ENCODE results near the gene TMOD1. TPM values are rescaled to one million over a fixed set of nuclear protein-coding genes. Genes with fewer than 3 reads are reported as not detected.

The TMOD1 gene
- total and polyA plus RNA-seq, 2 of the 8 experiments (the other 6 are each of a cell fraction or from before 2014, with no cell fraction given) = 0.17 to 0.88 TPM

DNA sequence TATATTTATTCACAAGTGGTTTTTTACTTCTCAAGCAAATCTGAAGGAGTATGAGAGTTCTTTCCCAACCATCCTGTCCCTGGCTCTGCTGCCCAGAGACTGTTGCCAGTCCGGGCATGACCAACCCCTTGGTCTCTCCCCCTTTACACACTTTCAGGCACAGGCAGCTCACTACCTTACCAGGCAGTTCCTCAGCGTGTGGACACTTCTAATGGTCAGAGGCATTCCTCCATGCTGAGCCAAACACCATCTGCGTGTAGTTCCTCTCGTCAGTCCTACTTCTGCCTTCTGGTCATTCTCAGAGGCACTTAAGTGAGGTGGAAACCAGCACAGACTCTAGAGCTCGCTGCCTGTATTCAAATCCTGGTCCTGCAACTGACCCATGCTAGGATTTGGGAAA is 75.6 kb downstream of the TMOD1 start:
- Histone ChIP-seq H3K36me3 (ENCODE audit: control insufficient read depth in 2 of 4, insufficient read depth in 4 of 4, low read length in 3 of 4) (no peaks in the 10 kb centered on the region), H3K4me3 (ENCODE audit: extremely low read depth in 1 of 4, insufficient read depth in 2 of 4, low read depth in 3 of 4, low read length in 4 of 4) (no peak overlapping the region), H2BK12ac (ENCODE audit: low read depth, low read length) (no peak overlapping the region), H2AFZ (ENCODE audit: low read length) (no peak overlapping the region), H4K91ac (replicated peaks; ENCODE audit: insufficient read length, low read length) (no peak overlapping the region), H3K23ac (ENCODE audit: insufficient read length) (peak overlapping the region; percentile 92), H2BK120ac (replicated peaks; ENCODE audit: low read depth, low read length) (no peak overlapping the region), H4K5ac (ENCODE audit: insufficient read length, low read depth, low read length) (no peak overlapping the region), H3K27me3 (replicated peaks in 1 of 4; ENCODE audit: control insufficient read depth in 3 of 4, extremely low read depth in 1 of 4, insufficient read depth in 3 of 4, low read length in 3 of 4) (no peaks in the 10 kb centered on the region), H3K27ac (ENCODE audit: low read depth, low read length) (no peak overlapping the region), H2BK5ac (ENCODE audit: low read depth, low read length) (no peak overlapping the region), H2AK5ac (ENCODE audit: low read depth, low read length) (no peak overlapping the region), H2BK20ac (ENCODE audit: low read length) (no peak overlapping the region), H4K20me1 (replicated peaks in 1 of 2; ENCODE audit: control insufficient read depth in 1 of 2, insufficient read depth in 2 of 2, low read length in 2 of 2) (no peaks in the 10 kb centered on the region), H3K14ac (ENCODE audit: insufficient read length) (no peak overlapping the region), H3K4me1 (replicated peaks in 1 of 4; ENCODE audit: control insufficient read depth in 3 of 4, insufficient read depth in 4 of 4, low read length in 3 of 4) (no peaks in the 10 kb centered on the region), H3K4me2 (ENCODE audit: insufficient read depth in 1 of 2, low read depth in 2 of 2, low read length in 2 of 2) (no peak overlapping the region), H3K18ac (ENCODE audit: extremely low read depth, low read length) (no peak overlapping the region), H3K79me1 (ENCODE audit: low read depth, low read length) (no peaks in the 10 kb centered on the region), H3K4ac (replicated peaks; ENCODE audit: insufficient read length, low read depth, low read length) (no peak overlapping the region), H3K9me3 (ENCODE audit: insufficient read depth in 2 of 2, low read depth in 1 of 2, low read length in 1 of 2) (no peaks in the 10 kb centered on the region; a peak in 1 of 4 replicates), H3K79me2 (ENCODE audit: control insufficient read depth in 1 of 2, insufficient read depth in 2 of 2, low read length in 2 of 2) (no peaks in the 10 kb centered on the region), H3K56ac (replicated peaks; ENCODE audit: insufficient read length, low read depth, low read length) (no peak overlapping the region), H3K23me2 (ENCODE audit: low read depth, low read length) (no peaks in the 10 kb centered on the region), H4K8ac (ENCODE audit: extremely low read depth, insufficient read depth, low read length) (no peak overlapping the region), H3K9ac (replicated peaks in 1 of 4; ENCODE audit: extremely low read depth in 1 of 4, low read depth in 3 of 4, low read length in 3 of 4) (no peak overlapping the region), H2BK15ac (ENCODE audit: low read length) (no peak overlapping the region)
- no peak for DNase-seq (ENCODE audit: low read depth in 1 of 2, low spot score in 2 of 2)
- FAIRE-seq = no peak
- ChIA-PET CTCF (ENCODE audit: partially characterized antibody) (interaction anchor here (0.6 to 3.5 kb wide), 3 partner anchors 22 to 227 kb away, joined by 3 to 21 read pairs (median 4); no protein-coding TSS in a partner anchor), POLR2A (ENCODE audit: partially characterized antibody) (no interaction called here)
- WGBS, 2 experiments (ENCODE audit: extremely low coverage in 1 of 2, insufficient coverage in 1 of 2, insufficient read length in 1 of 2, insufficient replicate concordance in 2 of 2, low coverage in 1 of 2, low lambda C conversion rate in 2 of 2, missing lambda C conversion rate in 1 of 2) = 88% methylated on average over 5 of the region's 5 CpGs; no CpG with 5 or more reads in 1 of the 2 experiments
- TF ChIP-seq HDAC2 (IDR thresholded peaks at IDR 0.05; ENCODE audit: borderline replicate concordance in 1 of 2, low read depth in 2 of 2, low read length in 2 of 2) (no peak), EP300 (IDR thresholded peaks at IDR 0.05; ENCODE audit: borderline replicate concordance in 1 of 2, low read depth in 2 of 2, low read length in 2 of 2) (no peak), CEBPB (IDR thresholded peaks at IDR 0.05; ENCODE audit: low read depth, low read length) (no peak), SP1 (IDR thresholded peaks at IDR 0.05; ENCODE audit: low read depth, low read length) (no peak), FOSL1 (IDR thresholded peaks at IDR 0.05; ENCODE audit: insufficient read depth, low read depth, low read length) (no peak), BACH1 (IDR thresholded peaks at IDR 0.05; ENCODE audit: low read length) (no peak), YY1 (IDR thresholded peaks at IDR 0.05; ENCODE audit: low read depth, low read length) (no peak), KDM5A (IDR thresholded peaks at IDR 0.05; ENCODE audit: low read length) (no peak), SRF (IDR thresholded peaks at IDR 0.05; ENCODE audit: low read depth, low read length) (no peak), SAP30 (IDR thresholded peaks at IDR 0.05; ENCODE audit: insufficient read depth, insufficient replicate concordance, low read length) (no peak), CBX8 (IDR thresholded peaks at IDR 0.05; ENCODE audit: borderline replicate concordance, low read depth, low read length) (no peak), CREB1 (IDR thresholded peaks at IDR 0.05) (no peak), ASH2L (IDR thresholded peaks at IDR 0.05; ENCODE audit: low read length) (no peak), KDM4A (IDR thresholded peaks at IDR 0.05; ENCODE audit: low read depth, low read length, severe bottlenecking) (no peak)
- TF ChIP-seq, protein P1, sequence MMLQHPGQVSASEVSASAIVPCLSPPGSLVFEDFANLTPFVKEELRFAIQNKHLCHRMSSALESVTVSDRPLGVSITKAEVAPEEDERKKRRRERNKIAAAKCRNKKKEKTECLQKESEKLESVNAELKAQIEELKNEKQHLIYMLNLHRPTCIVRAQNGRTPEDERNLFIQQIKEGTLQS (IDR thresholded peaks at IDR 0.05; ENCODE audit: insufficient read depth, low read depth, low read length) = no peak

All from H1 (cell line).